ENCODE measurements around the gene POM121L12. TPM values are rescaled to one million over a fixed set of nuclear protein-coding genes. Genes with fewer than 3 reads are reported as not detected.

The POM121L12 gene
- total RNA-seq, 1 donor from 2014 or later, result not detected

DNA sequence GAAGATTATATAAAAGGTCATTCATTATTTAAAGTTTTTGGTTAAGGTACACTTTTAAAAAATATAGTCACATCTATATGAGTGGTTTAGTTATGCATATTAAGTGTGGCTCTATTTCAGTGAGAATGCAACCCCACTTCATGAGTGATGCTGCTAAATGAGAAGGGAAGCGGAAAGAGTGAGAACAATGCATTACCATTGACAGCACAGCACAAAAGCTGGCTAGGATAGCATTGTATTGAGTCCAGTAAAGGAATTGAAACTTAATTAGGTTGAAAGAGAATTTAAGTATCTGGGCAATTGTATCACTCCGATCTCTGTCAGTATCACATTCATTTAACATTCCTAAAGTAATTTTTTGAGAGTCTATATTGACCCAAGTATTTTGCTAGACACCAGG, 13.2 kb downstream of the POM121L12 start:
- Mint-ChIP-seq H3K9me3 (ENCODE audit: low read depth) (no peaks in the 10 kb centered on the region), H3K27ac (ENCODE audit: unreplicated experiment) (no peak overlapping the region)

DNA sequence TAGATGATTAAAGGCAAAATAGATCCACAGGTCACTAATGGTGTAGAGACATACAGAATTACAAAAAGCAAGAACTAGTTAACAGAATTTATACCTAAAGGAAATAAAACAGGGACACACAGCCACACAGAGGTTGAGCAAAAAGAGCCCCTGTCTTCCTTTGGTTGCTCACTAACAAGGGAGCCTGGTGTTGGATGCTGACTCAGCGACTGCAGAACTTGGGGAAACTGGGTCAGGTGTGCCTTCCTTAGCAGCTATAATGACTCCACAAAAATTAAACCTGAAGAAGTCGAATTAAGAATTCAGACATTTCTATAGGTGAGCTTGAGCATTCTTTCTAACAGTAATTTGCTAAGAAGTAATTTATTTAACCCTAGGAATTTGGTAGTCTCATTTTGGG, 15.0 kb downstream of the POM121L12 start:
- no peak overlapping the region for H3K4me3 Mint-ChIP-seq (ENCODE audit: unreplicated experiment)

More for the DNA sequence above, 13.2 kb downstream of the POM121L12 start:
- no peaks in the 10 kb centered on the region for H3K27me3 Mint-ChIP-seq (ENCODE audit: low read depth)
- no peaks in the 10 kb centered on the region for H3K36me3 Mint-ChIP-seq (ENCODE audit: low read depth)
- TF ChIP-seq, protein P1, sequence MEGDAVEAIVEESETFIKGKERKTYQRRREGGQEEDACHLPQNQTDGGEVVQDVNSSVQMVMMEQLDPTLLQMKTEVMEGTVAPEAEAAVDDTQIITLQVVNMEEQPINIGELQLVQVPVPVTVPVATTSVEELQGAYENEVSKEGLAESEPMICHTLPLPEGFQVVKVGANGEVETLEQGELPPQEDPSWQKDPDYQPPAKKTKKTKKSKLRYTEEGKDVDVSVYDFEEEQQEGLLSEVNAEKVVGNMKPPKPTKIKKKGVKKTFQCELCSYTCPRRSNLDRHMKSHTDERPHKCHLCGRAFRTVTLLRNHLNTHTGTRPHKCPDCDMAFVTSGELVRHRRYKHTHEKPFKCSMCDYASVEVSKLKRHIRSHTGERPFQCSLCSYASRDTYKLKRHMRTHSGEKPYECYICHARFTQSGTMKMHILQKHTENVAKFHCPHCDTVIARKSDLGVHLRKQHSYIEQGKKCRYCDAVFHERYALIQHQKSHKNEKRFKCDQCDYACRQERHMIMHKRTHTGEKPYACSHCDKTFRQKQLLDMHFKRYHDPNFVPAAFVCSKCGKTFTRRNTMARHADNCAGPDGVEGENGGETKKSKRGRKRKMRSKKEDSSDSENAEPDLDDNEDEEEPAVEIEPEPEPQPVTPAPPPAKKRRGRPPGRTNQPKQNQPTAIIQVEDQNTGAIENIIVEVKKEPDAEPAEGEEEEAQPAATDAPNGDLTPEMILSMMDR (IDR thresholded peaks at IDR 0.05), result no peak
- H3K4me1 Mint-ChIP-seq (ENCODE audit: low read depth), result no peaks in the 10 kb centered on the region
- H3K4me3 Mint-ChIP-seq (ENCODE audit: unreplicated experiment), result no peak overlapping the region
- no peak for DNase-seq (ENCODE audit: low spot score)

DNA sequence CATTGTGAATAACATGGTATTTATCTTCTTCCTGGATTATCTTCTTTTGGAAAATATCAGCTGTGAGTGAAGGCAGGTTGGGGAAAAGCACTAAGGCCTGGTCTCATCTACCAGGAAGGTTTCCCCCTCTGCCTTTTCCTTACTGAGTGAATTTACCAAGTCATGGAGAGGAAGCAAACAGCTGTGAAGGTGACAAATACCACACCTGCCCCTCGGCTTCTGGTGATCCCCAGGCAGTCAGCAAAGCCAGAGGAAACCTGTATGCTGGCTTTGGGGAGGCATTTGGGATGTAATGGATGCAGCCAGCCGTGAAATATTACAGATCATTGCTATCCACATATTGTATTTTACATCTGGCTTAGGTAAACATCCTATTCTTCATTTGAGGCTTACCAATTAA, 24.2 kb downstream of the POM121L12 start:
- Mint-ChIP-seq H3K36me3 (ENCODE audit: low read depth) (no peaks in the 10 kb centered on the region), H3K9me3 (ENCODE audit: low read depth) (peaks cover 12% of the 10 kb centered on the region), H3K27me3 (ENCODE audit: low read depth) (no peaks in the 10 kb centered on the region), H3K27ac (ENCODE audit: unreplicated experiment) (no peak overlapping the region), H3K4me3 (ENCODE audit: unreplicated experiment) (no peak overlapping the region), H3K4me1 (ENCODE audit: low read depth) (no peaks in the 10 kb centered on the region)
- TF ChIP-seq, protein P1 (IDR thresholded peaks at IDR 0.05), result no peak
- DNase-seq (ENCODE audit: low spot score), result no peak

More for the DNA sequence above, 15.0 kb downstream of the POM121L12 start:
- no peaks in the 10 kb centered on the region for H3K36me3 Mint-ChIP-seq (ENCODE audit: low read depth)
- H3K27me3 Mint-ChIP-seq (ENCODE audit: low read depth), result no peaks in the 10 kb centered on the region
- TF ChIP-seq, protein P1 (IDR thresholded peaks at IDR 0.05), result no peak
- H3K9me3 Mint-ChIP-seq (ENCODE audit: low read depth), result no peaks in the 10 kb centered on the region
- DNase-seq (ENCODE audit: low spot score), result no peak
- no peaks in the 10 kb centered on the region for H3K4me1 Mint-ChIP-seq (ENCODE audit: low read depth)
- no peak overlapping the region for H3K27ac Mint-ChIP-seq (ENCODE audit: unreplicated experiment)

DNA sequence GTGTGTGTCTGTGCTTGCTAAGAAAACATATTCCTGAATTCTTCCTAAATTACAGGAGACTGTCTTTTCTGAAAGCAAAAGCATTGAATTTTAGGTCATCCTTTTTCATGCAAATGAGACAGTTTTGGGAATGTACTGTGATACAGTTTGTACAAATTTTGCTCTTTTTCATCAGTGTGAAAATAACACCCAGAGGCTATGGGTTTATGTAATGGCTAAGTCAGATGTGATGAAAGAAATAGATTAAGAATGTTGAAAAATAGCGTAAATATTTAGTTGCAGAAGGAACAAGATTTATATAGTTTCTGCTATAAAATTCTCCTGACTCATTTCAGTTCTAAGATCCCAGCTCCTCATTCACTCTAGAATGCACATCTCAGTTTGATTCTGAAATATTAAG, 24.6 kb downstream of the POM121L12 start:
- no peaks in the 10 kb centered on the region for H3K27me3 Mint-ChIP-seq (ENCODE audit: low read depth)
- TF ChIP-seq, protein P1 (IDR thresholded peaks at IDR 0.05), result no peak
- no peak overlapping the region for H3K27ac Mint-ChIP-seq (ENCODE audit: unreplicated experiment)
- no peak overlapping the region for H3K4me3 Mint-ChIP-seq (ENCODE audit: unreplicated experiment)
- peaks cover 12% of the 10 kb centered on the region for H3K9me3 Mint-ChIP-seq (ENCODE audit: low read depth)
- no peaks in the 10 kb centered on the region for H3K4me1 Mint-ChIP-seq (ENCODE audit: low read depth)
- DNase-seq (ENCODE audit: low spot score), result no peak
- H3K36me3 Mint-ChIP-seq (ENCODE audit: low read depth), result no peaks in the 10 kb centered on the region

DNA sequence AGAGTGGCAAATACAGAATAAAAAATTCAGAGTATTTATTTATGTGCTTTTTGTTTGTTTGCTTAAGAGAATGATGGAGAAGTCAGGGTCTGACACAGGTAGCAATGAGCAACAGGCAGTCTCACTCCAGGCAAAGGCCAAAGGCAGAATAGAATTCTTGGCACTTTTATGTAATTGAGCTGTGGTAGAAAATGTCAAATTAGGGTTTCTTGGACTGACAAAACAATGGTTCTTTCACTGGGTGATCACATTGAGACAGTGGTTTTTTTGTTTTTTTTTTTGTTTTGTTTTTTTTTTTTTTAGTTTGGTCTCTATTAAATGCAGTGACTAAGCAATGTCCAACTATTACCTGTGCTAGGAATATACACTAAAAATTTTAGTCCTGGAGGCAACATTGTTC, 27.4 kb downstream of the POM121L12 start:
- TF ChIP-seq, protein P1 (IDR thresholded peaks at IDR 0.05), result no peak
- peaks cover 9% of the 10 kb centered on the region for H3K9me3 Mint-ChIP-seq (ENCODE audit: low read depth)
- no peak overlapping the region for H3K27ac Mint-ChIP-seq (ENCODE audit: unreplicated experiment)
- no peak overlapping the region for H3K4me3 Mint-ChIP-seq (ENCODE audit: unreplicated experiment)
- H3K36me3 Mint-ChIP-seq (ENCODE audit: low read depth), result no peaks in the 10 kb centered on the region
- no peaks in the 10 kb centered on the region for H3K4me1 Mint-ChIP-seq (ENCODE audit: low read depth)
- H3K27me3 Mint-ChIP-seq (ENCODE audit: low read depth), result no peaks in the 10 kb centered on the region
- no peak for DNase-seq (ENCODE audit: low spot score)
